Neural progenitor cell (in vitro differentiated cells): Measurements from ENCODE around the gene THEM5.

ENCODE experiments used
- EZH2 ChIP-seq: fragments of 200-600 bp; sonication (generic); IDR thresholded peaks from 2 replicates; pipeline ENCODE4 v1.6.1; 2017; ENCODE audit warnings: antibody characterized with exemption, mild to moderate bottlenecking, moderate library complexity
- EZH2phosphoT487 ChIP-seq: fragments of 200-600 bp; sonication (generic); IDR thresholded peaks from 2 replicates; pipeline ENCODE4 v1.6.1; 2017; ENCODE audit warnings: antibody characterized with exemption
- TF ChIP-seq, protein P1 (sequence below): fragments of 200-600 bp; sonication (generic); IDR thresholded peaks from 2 replicates; pipeline ENCODE4 v1.5.1; 2017; ENCODE audit warnings: antibody characterized with exemption, mild to moderate bottlenecking

- TF ChIP-seq, protein P1, sequence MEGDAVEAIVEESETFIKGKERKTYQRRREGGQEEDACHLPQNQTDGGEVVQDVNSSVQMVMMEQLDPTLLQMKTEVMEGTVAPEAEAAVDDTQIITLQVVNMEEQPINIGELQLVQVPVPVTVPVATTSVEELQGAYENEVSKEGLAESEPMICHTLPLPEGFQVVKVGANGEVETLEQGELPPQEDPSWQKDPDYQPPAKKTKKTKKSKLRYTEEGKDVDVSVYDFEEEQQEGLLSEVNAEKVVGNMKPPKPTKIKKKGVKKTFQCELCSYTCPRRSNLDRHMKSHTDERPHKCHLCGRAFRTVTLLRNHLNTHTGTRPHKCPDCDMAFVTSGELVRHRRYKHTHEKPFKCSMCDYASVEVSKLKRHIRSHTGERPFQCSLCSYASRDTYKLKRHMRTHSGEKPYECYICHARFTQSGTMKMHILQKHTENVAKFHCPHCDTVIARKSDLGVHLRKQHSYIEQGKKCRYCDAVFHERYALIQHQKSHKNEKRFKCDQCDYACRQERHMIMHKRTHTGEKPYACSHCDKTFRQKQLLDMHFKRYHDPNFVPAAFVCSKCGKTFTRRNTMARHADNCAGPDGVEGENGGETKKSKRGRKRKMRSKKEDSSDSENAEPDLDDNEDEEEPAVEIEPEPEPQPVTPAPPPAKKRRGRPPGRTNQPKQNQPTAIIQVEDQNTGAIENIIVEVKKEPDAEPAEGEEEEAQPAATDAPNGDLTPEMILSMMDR: no peak
- TF ChIP-seq EZH2 (no peak), EZH2phosphoT487 (no peak)
Observed at GRCh38 chr1:151885479-151885878, 32.0 kb upstream of the THEM5 start.
